ENCODE measurements around the gene UCK2. TPM values are rescaled to one million over a fixed set of nuclear protein-coding genes. Genes with fewer than 3 reads are reported as not detected.

UCK2 gene
- total and polyA plus RNA-seq, 5 donors from 2014 or later, result 5.5 to 12.8 (median 9.9) TPM

DNA sequence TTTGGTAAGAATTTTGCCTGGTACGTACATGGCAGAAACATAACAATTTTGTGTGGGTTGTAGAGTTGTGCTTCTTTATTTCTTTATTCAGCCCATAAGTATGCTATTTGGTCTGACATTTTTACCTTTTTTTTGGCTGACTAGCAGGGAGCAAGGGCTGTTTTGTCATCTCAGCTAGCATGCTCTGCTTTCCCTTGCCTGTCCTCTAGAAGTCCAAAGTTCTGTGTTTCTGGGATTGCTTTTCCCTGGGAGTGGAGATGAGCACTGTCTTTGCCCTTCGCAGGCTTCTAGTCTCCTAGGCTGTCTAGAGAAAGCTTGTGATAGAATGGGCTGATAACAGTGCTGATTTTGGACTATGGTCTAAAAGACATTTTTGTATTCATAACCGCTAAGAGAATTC is 7.5 kb downstream of the UCK2 start:
- Mint-ChIP-seq H3K27me3 (no peaks in the 10 kb centered on the region), H3K36me3 (no peaks in the 10 kb centered on the region), H3K27ac (peak overlapping the region in 1 of 3 donors; percentile 39), H3K4me1 (peaks cover 8 to 34% (median 13%) of the 10 kb centered on the region in 4 donors), H3K4me3 (no peak overlapping the region), H3K9me3 (no peaks in the 10 kb centered on the region)
- Histone ChIP-seq H3K4me1 (ENCODE audit: control insufficient read depth, insufficient read depth, low read length, poor library complexity, severe bottlenecking) (no peaks in the 10 kb centered on the region), H3K9me3 (ENCODE audit: control insufficient read depth in 2 of 2, low read length in 2 of 2) (no peaks in the 10 kb centered on the region), H3K27ac (ENCODE audit: insufficient read depth, low read length, poor library complexity, severe bottlenecking) (no peak overlapping the region), H3K27me3 (ENCODE audit: control insufficient read depth, insufficient read depth, low read length) (no peaks in the 10 kb centered on the region), H3K36me3 (ENCODE audit: control insufficient read depth, insufficient read depth, low read length) (no peaks in the 10 kb centered on the region), H3K4me3 (ENCODE audit: low read depth, low read length) (no peak overlapping the region)
- no peak for DNase-seq
- peak in 1 of 2 donors; percentile 8 for ATAC-seq (ENCODE audit: low read depth in 2 of 2)

DNA sequence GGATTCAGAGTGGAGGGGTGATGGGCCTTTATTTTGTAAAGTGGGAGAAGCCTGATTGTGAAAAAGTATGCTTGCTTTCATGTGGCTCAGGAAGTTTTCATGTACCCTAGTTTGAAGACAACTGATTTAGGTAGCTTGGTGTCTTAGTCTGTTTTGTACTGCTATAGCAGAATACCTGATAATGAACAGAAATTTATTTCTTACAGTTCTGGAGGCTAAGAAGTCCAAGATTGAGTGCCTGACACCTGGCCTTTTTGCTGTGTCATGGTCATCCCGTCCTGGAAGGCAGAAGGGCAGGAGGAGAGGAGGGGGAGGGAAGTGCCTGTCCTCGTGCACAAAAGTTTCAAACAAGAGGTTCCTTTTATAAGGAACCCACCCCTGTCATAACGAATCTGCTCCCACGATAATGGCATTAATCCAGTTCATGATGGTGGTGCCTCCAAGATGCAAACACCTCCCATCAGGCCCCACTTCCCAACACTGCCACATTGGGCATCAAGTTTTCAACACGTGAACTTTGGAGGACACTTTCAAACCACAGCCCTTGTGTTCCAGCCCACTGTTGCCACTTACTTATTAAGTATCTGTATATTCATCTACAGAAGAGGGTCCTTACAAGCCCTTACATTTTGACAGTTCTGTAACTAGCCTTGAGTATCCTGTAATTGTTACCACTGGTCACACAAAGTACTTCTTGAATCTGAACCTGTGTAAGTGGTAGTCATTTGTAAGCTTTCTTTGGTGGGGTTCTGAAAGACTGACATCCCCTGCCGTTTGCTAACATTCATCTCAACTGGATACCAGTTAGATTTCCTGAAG is 9.5 kb downstream of the UCK2 start:
- no peak overlapping the region for H3K27ac ChIP-seq (ENCODE audit: insufficient read depth, low read length, poor library complexity, severe bottlenecking)
- peak overlapping the region in 1 of 3 donors; percentile 4 for H3K27ac Mint-ChIP-seq
- ATAC-seq (ENCODE audit: low read depth in 2 of 2) (no peak), DNase-seq (no peak)
- no peaks in the 10 kb centered on the region for H3K27me3 ChIP-seq (ENCODE audit: control insufficient read depth, insufficient read depth, low read length)
- H3K4me3 ChIP-seq (ENCODE audit: low read depth, low read length), result no peak overlapping the region
- H3K9me3 Mint-ChIP-seq, result no peaks in the 10 kb centered on the region
- peaks cover 4% of the 10 kb centered on the region for H3K4me1 ChIP-seq (ENCODE audit: control insufficient read depth, insufficient read depth, low read length, poor library complexity, severe bottlenecking)
- H3K36me3 Mint-ChIP-seq, result no peaks in the 10 kb centered on the region
- no peaks in the 10 kb centered on the region for H3K36me3 ChIP-seq (ENCODE audit: control insufficient read depth, insufficient read depth, low read length)
- H3K4me3 Mint-ChIP-seq, result no peak overlapping the region
- no peaks in the 10 kb centered on the region for H3K9me3 ChIP-seq (ENCODE audit: control insufficient read depth in 2 of 2, low read length in 2 of 2)
- peaks cover 14 to 52% (median 20%) of the 10 kb centered on the region in 4 donors for H3K4me1 Mint-ChIP-seq
- no peaks in the 10 kb centered on the region for H3K27me3 Mint-ChIP-seq

DNA sequence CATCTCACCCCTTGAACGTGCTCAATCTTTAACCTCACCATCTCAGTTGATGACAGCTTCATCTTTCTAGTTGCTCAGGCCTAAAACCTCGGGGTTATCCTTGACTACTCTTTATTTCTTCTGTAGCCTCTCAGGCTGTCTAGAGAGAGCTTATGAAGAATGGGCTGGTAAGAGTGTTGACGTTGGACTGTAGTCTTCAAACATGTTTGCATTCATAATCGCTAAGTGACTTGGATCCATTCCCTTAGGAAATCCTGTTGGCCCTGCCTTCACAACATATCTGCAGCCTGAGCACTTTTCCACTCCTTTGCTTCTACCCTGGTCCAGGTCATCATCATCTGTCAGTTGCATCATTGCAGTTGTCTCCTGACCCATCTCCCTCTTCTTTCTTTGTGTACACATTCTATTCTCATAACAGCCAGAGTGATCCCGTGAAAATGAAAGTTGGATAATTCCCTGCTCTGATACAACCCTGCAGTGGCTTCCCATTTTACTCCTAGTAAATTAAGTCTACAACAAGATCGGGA is 10.5 kb downstream of the UCK2 start:
- Mint-ChIP-seq H3K36me3 (no peaks in the 10 kb centered on the region), H3K4me1 (peaks cover 22 to 52% (median 26%) of the 10 kb centered on the region in 4 donors), H3K9me3 (no peaks in the 10 kb centered on the region), H3K4me3 (no peak overlapping the region), H3K27me3 (no peaks in the 10 kb centered on the region), H3K27ac (peak overlapping the region in 1 of 3 donors; percentile 9)
- no peak for ATAC-seq (ENCODE audit: low read depth in 2 of 2)
- Histone ChIP-seq H3K27ac (ENCODE audit: insufficient read depth, low read length, poor library complexity, severe bottlenecking) (no peak overlapping the region), H3K27me3 (ENCODE audit: control insufficient read depth, insufficient read depth, low read length) (no peaks in the 10 kb centered on the region), H3K4me3 (ENCODE audit: low read depth, low read length) (no peak overlapping the region), H3K9me3 (ENCODE audit: control insufficient read depth in 2 of 2, low read length in 2 of 2) (no peaks in the 10 kb centered on the region), H3K36me3 (ENCODE audit: control insufficient read depth, insufficient read depth, low read length) (no peaks in the 10 kb centered on the region), H3K4me1 (ENCODE audit: control insufficient read depth, insufficient read depth, low read length, poor library complexity, severe bottlenecking) (peaks cover 14% of the 10 kb centered on the region)
- DNase-seq, result no peak

- H3K27ac Mint-ChIP-seq, result no peak overlapping the region
- Histone ChIP-seq H3K36me3 (ENCODE audit: control insufficient read depth, insufficient read depth, low read length) (no peaks in the 10 kb centered on the region), H3K27me3 (ENCODE audit: control insufficient read depth, insufficient read depth, low read length) (no peaks in the 10 kb centered on the region), H3K4me3 (ENCODE audit: low read depth, low read length) (no peak overlapping the region), H3K4me1 (ENCODE audit: control insufficient read depth, insufficient read depth, low read length, poor library complexity, severe bottlenecking) (peaks cover 18% of the 10 kb centered on the region), H3K27ac (ENCODE audit: insufficient read depth, low read length, poor library complexity, severe bottlenecking) (no peak overlapping the region), H3K9me3 (ENCODE audit: control insufficient read depth in 2 of 2, low read length in 2 of 2) (no peaks in the 10 kb centered on the region)
- no peaks in the 10 kb centered on the region for H3K27me3 Mint-ChIP-seq
- peaks cover 25 to 57% (median 29%) of the 10 kb centered on the region in 4 donors for H3K4me1 Mint-ChIP-seq
- DNase-seq, result no peak
- ATAC-seq (ENCODE audit: low read depth in 2 of 2), result no peak
- no peaks in the 10 kb centered on the region for H3K36me3 Mint-ChIP-seq
- H3K4me3 Mint-ChIP-seq, result no peak overlapping the region
- H3K9me3 Mint-ChIP-seq, result no peaks in the 10 kb centered on the region
Observed at GRCh38 chr1:165840423-165840822, 13.0 kb downstream of the UCK2 start.

DNA sequence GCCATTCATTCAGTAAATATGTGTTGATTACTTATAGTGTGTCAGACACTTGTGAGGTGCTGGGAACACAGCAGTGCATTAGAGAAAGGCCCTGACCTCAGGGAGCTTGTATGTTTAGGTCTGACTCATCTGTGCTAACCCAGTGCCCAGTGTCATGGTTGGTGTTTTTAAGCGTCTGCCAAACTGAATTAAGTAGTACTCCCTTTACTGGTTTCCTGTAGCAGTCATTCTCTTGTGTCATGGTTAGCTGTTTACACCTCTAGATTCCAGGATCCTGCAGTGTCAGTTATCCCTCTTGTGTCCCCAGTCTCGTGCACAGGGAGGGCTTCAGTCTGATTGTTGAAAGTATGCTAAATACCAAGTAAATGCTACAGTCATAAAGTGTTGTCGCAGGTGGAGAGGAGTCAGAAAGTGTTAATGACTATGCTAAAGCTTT is 14.2 kb downstream of the UCK2 start:
- Mint-ChIP-seq H3K4me1 (peaks cover 25 to 69% (median 36%) of the 10 kb centered on the region in 4 donors), H3K27me3 (no peaks in the 10 kb centered on the region), H3K4me3 (peak overlapping the region in 1 of 4 donors; percentile 37), H3K27ac (peak overlapping the region in 1 of 3 donors; percentile 68), H3K9me3 (no peaks in the 10 kb centered on the region), H3K36me3 (no peaks in the 10 kb centered on the region)
- no peaks in the 10 kb centered on the region for H3K36me3 ChIP-seq (ENCODE audit: control insufficient read depth, insufficient read depth, low read length)
- H3K9me3 ChIP-seq (ENCODE audit: control insufficient read depth in 2 of 2, low read length in 2 of 2), result no peaks in the 10 kb centered on the region
- no peak overlapping the region for H3K4me3 ChIP-seq (ENCODE audit: low read depth, low read length)
- no peaks in the 10 kb centered on the region for H3K27me3 ChIP-seq (ENCODE audit: control insufficient read depth, insufficient read depth, low read length)
- ATAC-seq (ENCODE audit: low read depth in 2 of 2) (peak in 1 of 2 donors; percentile 25), DNase-seq (peak in 1 of 3 donors; percentile 46)
- no peak overlapping the region for H3K27ac ChIP-seq (ENCODE audit: insufficient read depth, low read length, poor library complexity, severe bottlenecking)
- peaks cover 18% of the 10 kb centered on the region for H3K4me1 ChIP-seq (ENCODE audit: control insufficient read depth, insufficient read depth, low read length, poor library complexity, severe bottlenecking)

- Histone ChIP-seq H3K9me3 (ENCODE audit: control insufficient read depth in 2 of 2, low read length in 2 of 2) (no peaks in the 10 kb centered on the region), H3K4me3 (ENCODE audit: low read depth, low read length) (peak overlapping the region; percentile 49), H3K27me3 (ENCODE audit: control insufficient read depth, insufficient read depth, low read length) (no peaks in the 10 kb centered on the region), H3K27ac (ENCODE audit: insufficient read depth, low read length, poor library complexity, severe bottlenecking) (no peak overlapping the region), H3K4me1 (ENCODE audit: control insufficient read depth, insufficient read depth, low read length, poor library complexity, severe bottlenecking) (peaks cover 18% of the 10 kb centered on the region), H3K36me3 (ENCODE audit: control insufficient read depth, insufficient read depth, low read length) (no peaks in the 10 kb centered on the region)
- Mint-ChIP-seq H3K9me3 (no peaks in the 10 kb centered on the region), H3K27ac (peak overlapping the region in 2 of 3 donors; percentile 68 to 83), H3K4me1 (peaks cover 25 to 68% (median 37%) of the 10 kb centered on the region in 4 donors), H3K36me3 (no peaks in the 10 kb centered on the region), H3K4me3 (peak overlapping the region in 3 of 4 donors; percentile 16 to 39 (median 37)), H3K27me3 (no peaks in the 10 kb centered on the region)
- DNase-seq, result no peak
- no peak for ATAC-seq (ENCODE audit: low read depth in 2 of 2)
Observed at GRCh38 chr1:165842023-165842670, 14.7 kb downstream of the UCK2 start.

- H3K4me1 ChIP-seq (ENCODE audit: control insufficient read depth, insufficient read depth, low read length, poor library complexity, severe bottlenecking), result peaks cover 18% of the 10 kb centered on the region
- no peaks in the 10 kb centered on the region for H3K27me3 Mint-ChIP-seq
- peak; percentile 31 to 51 for ATAC-seq (ENCODE audit: low read depth in 2 of 2)
- no peaks in the 10 kb centered on the region for H3K36me3 ChIP-seq (ENCODE audit: control insufficient read depth, insufficient read depth, low read length)
- no peaks in the 10 kb centered on the region for H3K27me3 ChIP-seq (ENCODE audit: control insufficient read depth, insufficient read depth, low read length)
- no peak overlapping the region for H3K27ac ChIP-seq (ENCODE audit: insufficient read depth, low read length, poor library complexity, severe bottlenecking)
- peak overlapping the region; percentile 16 to 55 (median 38) for H3K4me3 Mint-ChIP-seq
- H3K36me3 Mint-ChIP-seq, result no peaks in the 10 kb centered on the region
- no peaks in the 10 kb centered on the region for H3K9me3 ChIP-seq (ENCODE audit: control insufficient read depth in 2 of 2, low read length in 2 of 2)
- DNase-seq, result peak in 1 of 3 donors; percentile 74
- no peaks in the 10 kb centered on the region for H3K9me3 Mint-ChIP-seq
- peaks cover 25 to 70% (median 39%) of the 10 kb centered on the region in 4 donors for H3K4me1 Mint-ChIP-seq
- H3K4me3 ChIP-seq (ENCODE audit: low read depth, low read length), result peak overlapping the region; percentile 49
- peak overlapping the region in 2 of 3 donors; percentile 68 to 83 for H3K27ac Mint-ChIP-seq
Observed at GRCh38 chr1:165842671-165843129, 15.3 kb downstream of the UCK2 start.

All from CD4-positive, CD25-positive, alpha-beta regulatory T cell (primary cell).